Heart left ventricle (tissue), 16 donors: Measurements from ENCODE around the gene RNASE12. TPM values are rescaled to one million over a fixed set of nuclear protein-coding genes. Genes with fewer than 3 reads are reported as not detected.
"Not testable (repeated sequence)": the region's sequence is repeated elsewhere in the genome, so short reads cannot be mapped to it uniquely, and the experiment has no call there.

ENCODE experiments used
- ATAC-seq, 4 donors: fragments of 200-7000 bp; cut with Tn5 transposase; one replicate each; pipeline ENCODE4 v1.9.1; 2020 to 2022; ENCODE audit warnings: moderate library complexity in 4 of 4, mild to moderate bottlenecking in 3 of 4, moderate number of reproducible peaks in 1 of 4
- DNase-seq, 5 donors: peaks; one replicate each; pipeline ENCODE4 v3.0.0-alpha.2; 2020
- H3K27ac ChIP-seq, 12 donors: fragments of 200-600 bp; sonication (generic) in 4 of 12; one replicate each; pipeline versions ENCODE4 v1.5.0 to v1.8.0; 2016 to 2022; ENCODE audit warnings: mild to moderate bottlenecking in 2 of 12
- H3K27me3 ChIP-seq, 9 donors: fragments of 200-600 bp; sonication (generic) in 2 of 9; one replicate each; pipeline versions ENCODE4 v1.5.1 to v1.8.0; 2016 to 2022; ENCODE audit warnings: mild to moderate bottlenecking in 3 of 9
- H3K36me3 ChIP-seq, 9 donors: fragments of 200-600 bp; sonication (generic) in 2 of 9; one replicate each; pipeline versions ENCODE4 v1.5.0 to v1.8.0; 2018 to 2022; ENCODE audit warnings: mild to moderate bottlenecking in 2 of 9
- H3K4me1 ChIP-seq, 12 donors: fragments of 200-600 bp; sonication (generic) in 4 of 12; one replicate each; pipeline versions ENCODE4 v1.5.0 to v1.8.0; 2016 to 2022; ENCODE audit warnings: mild to moderate bottlenecking in 3 of 12
- H3K4me3 ChIP-seq, 12 donors: fragments of 200-600 bp; sonication (generic) in 4 of 12; one replicate each; pipeline versions ENCODE4 v1.5.0 to v1.8.0; 2017 to 2022; ENCODE audit warnings: mild to moderate bottlenecking in 9 of 12, moderate library complexity in 4 of 12
- H3K9me3 ChIP-seq, 12 donors: fragments of 200-600 bp; sonication (generic) in 4 of 12; one replicate each; pipeline versions ENCODE4 v1.5.0 to v1.8.0; 2016 to 2022; ENCODE audit warnings: mild to moderate bottlenecking in 1 of 12
- POLR2A ChIP-seq, 2 donors: fragments of 450-650 bp; IDR thresholded peaks; one replicate each; pipeline ENCODE4 v1.6.1; 2017; ENCODE audit warnings: antibody characterized with exemption in 2 of 2, mild to moderate bottlenecking in 2 of 2, moderate library complexity in 2 of 2
- WGBS, 4 donors: extraction: QIAGEN DNeasy Blood & Tissue Kit in 2 of 4; methylation state at CpG; one replicate each; pipeline versions ENCODE4 v1.1.5 to v1.1.7; 2013 to 2018; 5-methylcytosine and 5-hydroxymethylcytosine counted together
- intact Hi-C, 10 donors: fragments of 100-400 bp; cut with DNase I; formaldehyde crosslinking; loops; one replicate each; pipeline versions ENCODE4 v1.11.1 to v1.14.2; 2022
- polyA plus RNA-seq, 2 donors: library from polyadenylated mRNA; stranded (reverse); fragments of 200-250 nt; gene quantifications; one replicate each; pipeline ENCODE4 v1.2.3, GENCODE V29; 2013
- total RNA-seq, 9 donors: library from RNA; depleted of rRNA in 2 of 9; stranded (reverse); fragments of >200 nt in 2 of 9; fragmentation: NEBNext Ultra II Directional in 3 of 9; extraction: Animal tissue kit (Norgen Biotek cat#: 25700) in 3 of 9; gene quantifications; one replicate each; pipeline versions ENCODE4 v1.1.0 to v1.2.4, GENCODE V29; 2016 to 2023
- TF ChIP-seq, protein P1 (sequence below), 12 donors: fragments of 200-600 bp; sonication (generic) in 4 of 12; IDR thresholded peaks; one replicate each; pipeline versions ENCODE4 v1.5.0 to v1.8.0; 2018 to 2022; ENCODE audit warnings: antibody characterized with exemption in 12 of 12, mild to moderate bottlenecking in 5 of 12
- donor health status: ischemic (EF 13 %, LVEDD 7.1; RV severe dilation, severe dysfunction).
- donor health status: healthy with polysubstance abuse.
- donor health status: DM: no; HTN: yes; CAD: no.
- donor health status: DM: no; HTN: no; CAD: no.
- donor health status: ischemic (EF 25% LVEDD 6.9; RV normal size, moderate dysfunction).
- donor health status: ischemic (EF 25% LVEDD 5.7; RV mildly dilated, moderate dysfunction).
- donor health status: healthy.
- donor health status: DM: yes; HTN: yes; CAD: no.
- donor health status: ischemic (EF 35%, LVEDD 5.7; RV mildly dilated, moderate dysfunction).
- donor health status: nonischemic (EF 11% LVEDD 7.7; RV severe dilation, severe dysfunction).
- donor health status: DM: yes; HTN: yes; CAD: no.
- donor health status: PGD.
- donor health status: ischemic (EF 29% LVEDD 5.4; RV normal size, mild dysfunction).
- donor health status: nonischemic (EF 23%, LVEDD 6.1; RV moderate dilation, normal function).

Gene RNASE12
- total and polyA plus RNA-seq, 11 donors: not detected

- DNase-seq (no peak), ATAC-seq (no peak)
- Histone ChIP-seq H3K36me3 (no peaks in the 10 kb centered on the region), H3K4me3 (no peak overlapping the region), H3K4me1 (peaks cover 0 to 3% (median 0%) of the 10 kb centered on the region in 12 donors), H3K27me3 (no peaks in the 10 kb centered on the region), H3K9me3 (no peaks in the 10 kb centered on the region), H3K27ac (no peak overlapping the region)
- 78 to 86% (median 80%) methylated on average over 12 to 13 of the region's 13 CpGs for WGBS, 4 donors
- intact Hi-C loops: loop anchor here in 2 of 10 donors (10.0 kb wide), 1 partner anchor 149 kb away; the partner anchor contains the start of genes APEX1 (in 2 of the 2) and OSGEP (in 2 of the 2)
- no peak for TF ChIP-seq POLR2A (IDR thresholded peaks at IDR 0.05)
- TF ChIP-seq, protein P1, sequence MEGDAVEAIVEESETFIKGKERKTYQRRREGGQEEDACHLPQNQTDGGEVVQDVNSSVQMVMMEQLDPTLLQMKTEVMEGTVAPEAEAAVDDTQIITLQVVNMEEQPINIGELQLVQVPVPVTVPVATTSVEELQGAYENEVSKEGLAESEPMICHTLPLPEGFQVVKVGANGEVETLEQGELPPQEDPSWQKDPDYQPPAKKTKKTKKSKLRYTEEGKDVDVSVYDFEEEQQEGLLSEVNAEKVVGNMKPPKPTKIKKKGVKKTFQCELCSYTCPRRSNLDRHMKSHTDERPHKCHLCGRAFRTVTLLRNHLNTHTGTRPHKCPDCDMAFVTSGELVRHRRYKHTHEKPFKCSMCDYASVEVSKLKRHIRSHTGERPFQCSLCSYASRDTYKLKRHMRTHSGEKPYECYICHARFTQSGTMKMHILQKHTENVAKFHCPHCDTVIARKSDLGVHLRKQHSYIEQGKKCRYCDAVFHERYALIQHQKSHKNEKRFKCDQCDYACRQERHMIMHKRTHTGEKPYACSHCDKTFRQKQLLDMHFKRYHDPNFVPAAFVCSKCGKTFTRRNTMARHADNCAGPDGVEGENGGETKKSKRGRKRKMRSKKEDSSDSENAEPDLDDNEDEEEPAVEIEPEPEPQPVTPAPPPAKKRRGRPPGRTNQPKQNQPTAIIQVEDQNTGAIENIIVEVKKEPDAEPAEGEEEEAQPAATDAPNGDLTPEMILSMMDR (IDR thresholded peaks at IDR 0.05): no peak
Measured at GRCh38 chr14:20603813-20604690, 12.9 kb upstream of the RNASE12 start.

- Histone ChIP-seq H3K27me3 (no peaks in the 10 kb centered on the region), H3K9me3 (no peaks in the 10 kb centered on the region), H3K4me3 (no peak overlapping the region), H3K27ac (no peak overlapping the region), H3K36me3 (no peaks in the 10 kb centered on the region), H3K4me1 (no peaks in the 10 kb centered on the region)
- TF ChIP-seq, protein P1 (IDR thresholded peaks at IDR 0.05): no peak
- TF ChIP-seq POLR2A (IDR thresholded peaks at IDR 0.05): no peak
- WGBS, 4 donors: 86 to 92% (median 91%) methylated on average over 9 of the region's 9 CpGs
- DNase-seq: no peak
- no peak for ATAC-seq
- intact Hi-C loops: loop anchor here in 2 of 10 donors (10.0 kb wide), 1 partner anchor 148 kb away; the partner anchor contains the start of genes APEX1 (in 2 of the 2) and OSGEP (in 2 of the 2)
Measured at GRCh38 chr14:20602583-20602982, 11.4 kb upstream of the RNASE12 start.

GRCh38 chr14:20601522-20601921 lies 10.3 kb upstream of the RNASE12 start:
- TF ChIP-seq, protein P1 (IDR thresholded peaks at IDR 0.05): no peak
- no peak for TF ChIP-seq POLR2A (IDR thresholded peaks at IDR 0.05)
- intact Hi-C loops: loop anchor here in 2 of 10 donors (10.0 kb wide), 1 partner anchor 147 kb away; the partner anchor contains the start of genes APEX1 (in 2 of the 2) and OSGEP (in 2 of the 2)
- Histone ChIP-seq H3K4me1 (no peaks in the 10 kb centered on the region), H3K9me3 (no peaks in the 10 kb centered on the region), H3K27ac (no peak overlapping the region), H3K36me3 (no peaks in the 10 kb centered on the region), H3K4me3 (no peak overlapping the region), H3K27me3 (no peaks in the 10 kb centered on the region)
- ATAC-seq (no peak), DNase-seq (no peak)
- WGBS, 4 donors: 67 to 85% (median 73%) methylated on average over 8 to 12 of the region's 12 CpGs

DNA sequence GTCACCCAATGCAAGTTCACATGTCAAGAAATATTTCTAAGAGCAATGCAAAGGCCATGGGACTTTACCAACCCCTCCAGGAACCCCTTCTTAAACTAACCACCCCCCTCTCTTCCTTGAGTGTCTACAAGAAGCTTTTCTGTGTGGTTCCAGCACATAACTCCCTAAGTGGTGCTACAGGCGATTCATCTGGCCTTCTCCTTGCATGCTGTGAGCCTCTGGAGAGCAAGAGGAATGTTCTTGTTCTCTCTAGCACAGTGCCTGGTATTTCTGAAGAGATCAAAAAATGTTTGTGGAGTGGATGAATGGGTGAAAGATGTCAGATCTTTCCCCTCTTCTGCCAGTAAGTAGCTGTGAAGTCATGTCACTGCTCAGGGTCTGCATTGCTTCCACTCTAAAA lies 5.9 kb upstream of the RNASE12 start:
- H3K4me3 ChIP-seq: no peak overlapping the region
- no peaks in the 10 kb centered on the region for H3K36me3 ChIP-seq
- no peak for DNase-seq
- TF ChIP-seq, protein P1 (IDR thresholded peaks at IDR 0.05): no peak
- TF ChIP-seq POLR2A (IDR thresholded peaks at IDR 0.05): no peak
- no peak overlapping the region for H3K27ac ChIP-seq
- intact Hi-C loops: no loop called here
- ATAC-seq: no peak
- no peaks in the 10 kb centered on the region for H3K27me3 ChIP-seq
- WGBS, 4 donors: 68 to 84% (median 76%) methylated on average over 1 of the region's 1 CpG
- no peaks in the 10 kb centered on the region for H3K4me1 ChIP-seq
- no peaks in the 10 kb centered on the region for H3K9me3 ChIP-seq

- H3K27ac ChIP-seq, intact Hi-C loops, DNase-seq, H3K27me3 ChIP-seq, H3K4me3 ChIP-seq, ATAC-seq, H3K9me3 ChIP-seq, H3K4me1 ChIP-seq, H3K36me3 ChIP-seq: not testable (repeated sequence)
- WGBS, 4 donors: 94 to 100% (median 96%) methylated on average over 3 of the region's 3 CpGs
Measured at GRCh38 chr14:20595726-20596125, 4.5 kb upstream of the RNASE12 start.
